Ovary (tissue), 3 donors: ENCODE results near the gene KRT84.

Experiments used
- CTCF ChIP-seq, 3 donors: fragments of 450-650 bp in 2 of 3; fragments of 200-600 bp in 1 of 3; IDR thresholded peaks; one replicate each; pipeline versions ENCODE4 v1.5.1 to v1.8.0; 2016 to 2022; ENCODE audit warnings: antibody characterized with exemption in 3 of 3, mild to moderate bottlenecking in 1 of 3
- EP300 ChIP-seq: sonication (generic); formaldehyde crosslinking; IDR thresholded peaks from one replicate; pipeline ENCODE4 v1.6.1; 2017; ENCODE audit warnings: antibody characterized with exemption
- donor health status: DM: no; HTN: no; CAD: no.

DNA sequence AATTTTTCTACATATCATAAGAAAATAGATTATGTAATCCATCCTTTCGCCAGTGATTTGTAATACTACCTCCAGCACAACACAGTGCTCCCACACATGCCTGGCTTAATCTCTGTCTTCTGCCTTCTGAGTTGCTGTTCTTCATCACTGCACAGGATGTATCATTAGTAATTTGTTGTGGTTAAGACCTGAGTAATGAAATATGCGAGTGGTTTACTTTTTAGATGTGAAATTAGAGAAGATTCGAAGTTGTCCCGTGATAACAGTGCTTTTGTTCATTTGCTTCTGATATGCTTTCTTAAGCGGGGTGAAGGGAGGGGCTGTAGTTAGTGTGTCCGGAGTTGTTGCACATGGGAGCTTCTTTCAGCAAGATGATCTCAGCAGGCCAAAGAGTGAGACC, 36.3 kb downstream of the KRT84 start:
- TF ChIP-seq EP300: no peak
- TF ChIP-seq CTCF (IDR thresholded peaks at IDR 0.05): no peak
